Mammary epithelial cell (primary cell): ENCODE data around the gene SH3TC1.

Source experiments
- EZH2 ChIP-seq: IDR thresholded peaks from 2 replicates; pipeline ENCODE4 v1.6.1; 2012; ENCODE audit warnings: low read length, inconsistent platforms, borderline replicate concordance
- TF ChIP-seq, protein P1 (sequence below), 2 donors: IDR thresholded peaks in 1 of 2; conservative IDR thresholded peaks in 1 of 2; 2 replicates each; pipeline ENCODE4 v1.5.1; 2011 to 2012; ENCODE audit warnings: inconsistent platforms in 2 of 2, low read length in 2 of 2, mild to moderate bottlenecking in 2 of 2, control low read depth in 1 of 2, low read depth in 1 of 2; ENCODE audit not compliant: insufficient read depth in 1 of 2; ENCODE audit errors: extremely low read depth in 1 of 2

- TF ChIP-seq, protein P1, sequence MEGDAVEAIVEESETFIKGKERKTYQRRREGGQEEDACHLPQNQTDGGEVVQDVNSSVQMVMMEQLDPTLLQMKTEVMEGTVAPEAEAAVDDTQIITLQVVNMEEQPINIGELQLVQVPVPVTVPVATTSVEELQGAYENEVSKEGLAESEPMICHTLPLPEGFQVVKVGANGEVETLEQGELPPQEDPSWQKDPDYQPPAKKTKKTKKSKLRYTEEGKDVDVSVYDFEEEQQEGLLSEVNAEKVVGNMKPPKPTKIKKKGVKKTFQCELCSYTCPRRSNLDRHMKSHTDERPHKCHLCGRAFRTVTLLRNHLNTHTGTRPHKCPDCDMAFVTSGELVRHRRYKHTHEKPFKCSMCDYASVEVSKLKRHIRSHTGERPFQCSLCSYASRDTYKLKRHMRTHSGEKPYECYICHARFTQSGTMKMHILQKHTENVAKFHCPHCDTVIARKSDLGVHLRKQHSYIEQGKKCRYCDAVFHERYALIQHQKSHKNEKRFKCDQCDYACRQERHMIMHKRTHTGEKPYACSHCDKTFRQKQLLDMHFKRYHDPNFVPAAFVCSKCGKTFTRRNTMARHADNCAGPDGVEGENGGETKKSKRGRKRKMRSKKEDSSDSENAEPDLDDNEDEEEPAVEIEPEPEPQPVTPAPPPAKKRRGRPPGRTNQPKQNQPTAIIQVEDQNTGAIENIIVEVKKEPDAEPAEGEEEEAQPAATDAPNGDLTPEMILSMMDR (conservative IDR thresholded peaks at IDR 0.05 in 1 of 2, IDR thresholded peaks at IDR 0.05 in 1 of 2; ENCODE audit: extremely low read depth in 1 of 2, insufficient read depth in 1 of 2, low read depth in 1 of 2, low read length in 2 of 2), result no peak
- no peak for TF ChIP-seq EZH2
Measured at GRCh38 chr4:8218371-8219031, 19.4 kb downstream of the SH3TC1 start.
